Panc1 (cell line): ENCODE measurements around the gene PRAC1. TPM values are rescaled to one million over a fixed set of nuclear protein-coding genes. Genes with fewer than 3 reads are reported as not detected.

ENCODE experiments used
- ATAC-seq: fragments of 200-7000 bp; cut with Tn5 transposase; 2 replicates; pipeline ENCODE4 v1.9.1; 2020; ENCODE audit warnings: mild to moderate bottlenecking, moderate library complexity
- BruUV-seq: library from RNA; stranded (reverse); fragments of 400-500 nt; replicated peaks from 2 replicates; lab custom pipeline; 2021; lab: Mats Ljungman, UMichigan
- CTCF ChIA-PET: fragments of 300-600 bp; sonication (Branson Sonifier 250); formaldehyde crosslinking; loops from one replicate; lab custom pipeline; 2022; ENCODE audit warnings: antibody characterized with exemption; lab: Charles Lee
- POLR2A ChIA-PET: fragments of 300-600 bp; sonication (Branson Sonifier 250); formaldehyde crosslinking; loops from one replicate; lab custom pipeline; 2022; ENCODE audit warnings: antibody characterized with exemption; lab: Charles Lee
- DNase-seq: peaks from one replicate; pipeline ENCODE4 v3.0.0-alpha.2; 2010; ENCODE audit warnings: low read depth, low spot score
- H3K27ac ChIP-seq: 2 replicates; pipeline ENCODE4 v1.5.1; 2011; ENCODE audit warnings: mild to moderate bottlenecking, low read length, inconsistent platforms
- H3K27me3 ChIP-seq: fragments of 200-500 bp; sonication (Bioruptor generic); 2 replicates; pipeline ENCODE4 v1.6.0; 2014; ENCODE audit warnings: low read length, inconsistent platforms; ENCODE audit not compliant: control insufficient read depth, insufficient read depth
- H3K36me3 ChIP-seq: fragments of 200-500 bp; sonication (Bioruptor generic); 2 replicates; pipeline ENCODE4 v1.5.1; 2014; ENCODE audit warnings: inconsistent platforms, mild to moderate bottlenecking, low read length, moderate library complexity; ENCODE audit not compliant: control insufficient read depth, insufficient read depth
- H3K4me1 ChIP-seq: 2 replicates; pipeline ENCODE4 v1.5.1; 2011; ENCODE audit warnings: inconsistent platforms, mild to moderate bottlenecking, low read length, moderate library complexity; ENCODE audit not compliant: control insufficient read depth, insufficient read depth
- H3K4me3 ChIP-seq, 2 experiments: 2 replicates each; pipeline ENCODE4 v1.5.1; 2011 to 2012; ENCODE audit warnings: low read depth in 2 of 2, low read length in 2 of 2, mild to moderate bottlenecking in 2 of 2, inconsistent platforms in 1 of 2, moderate library complexity in 1 of 2
- H3K9me3 ChIP-seq: fragments of 200-500 bp; sonication (Bioruptor generic); 2 replicates; pipeline ENCODE4 v1.5.1; 2014; ENCODE audit warnings: low read depth, mild to moderate bottlenecking, inconsistent platforms, low read length, moderate library complexity; ENCODE audit not compliant: control insufficient read depth, insufficient read depth
- POLR2AphosphoS5 ChIP-seq: IDR thresholded peaks from 2 replicates; pipeline ENCODE4 v1.6.1; 2012; ENCODE audit warnings: mild to moderate bottlenecking, low read depth, low read length, moderate library complexity
- SIN3A ChIP-seq: IDR thresholded peaks from 2 replicates; pipeline ENCODE4 v1.6.1; 2012; ENCODE audit warnings: low read depth, mild to moderate bottlenecking, low read length, moderate library complexity, borderline replicate concordance; ENCODE audit not compliant: insufficient read depth
- TCF7L2 ChIP-seq: IDR thresholded peaks from 2 replicates; pipeline ENCODE4 v1.6.1; 2011; ENCODE audit warnings: mild to moderate bottlenecking, low read depth, low read length, inconsistent platforms
- in situ Hi-C: cut with HindIII; loops from 2 replicates; pipeline ENCODE4 v1.10.0; 2016; ENCODE audit warnings: low sequenced_read_pairs, low pct_unique_long_range_greater_than_20kb
- intact Hi-C: fragments of 100-400 bp; cut with micrococcal nuclease; formaldehyde crosslinking; loops from one replicate; pipeline ENCODE4 v1.10.0; 2022; ENCODE audit not compliant: unreplicated experiment
- total RNA-seq: library from RNA; stranded (reverse); gene quantifications from one replicate; pipeline ENCODE4 v1.2.1, GENCODE V29; 2021; ENCODE audit not compliant: unreplicated experiment
- TF ChIP-seq, protein P1 (sequence below): fragments of 450-650 bp; IDR thresholded peaks from 2 replicates; pipeline ENCODE4 v1.5.1; 2017; ENCODE audit warnings: mild to moderate bottlenecking
- TF ChIP-seq, protein P2 (sequence below), 2 experiments: IDR thresholded peaks; 2 replicates each; pipeline ENCODE4 v1.6.1; 2011 to 2012; ENCODE audit warnings: low read depth in 2 of 2, control low read depth in 1 of 2, low read length in 1 of 2, mild to moderate bottlenecking in 1 of 2, moderate library complexity in 1 of 2; ENCODE audit not compliant: insufficient read depth in 1 of 2

PRAC1 gene
- total RNA-seq, 1 experiment from 2014 or later: not detected

DNA sequence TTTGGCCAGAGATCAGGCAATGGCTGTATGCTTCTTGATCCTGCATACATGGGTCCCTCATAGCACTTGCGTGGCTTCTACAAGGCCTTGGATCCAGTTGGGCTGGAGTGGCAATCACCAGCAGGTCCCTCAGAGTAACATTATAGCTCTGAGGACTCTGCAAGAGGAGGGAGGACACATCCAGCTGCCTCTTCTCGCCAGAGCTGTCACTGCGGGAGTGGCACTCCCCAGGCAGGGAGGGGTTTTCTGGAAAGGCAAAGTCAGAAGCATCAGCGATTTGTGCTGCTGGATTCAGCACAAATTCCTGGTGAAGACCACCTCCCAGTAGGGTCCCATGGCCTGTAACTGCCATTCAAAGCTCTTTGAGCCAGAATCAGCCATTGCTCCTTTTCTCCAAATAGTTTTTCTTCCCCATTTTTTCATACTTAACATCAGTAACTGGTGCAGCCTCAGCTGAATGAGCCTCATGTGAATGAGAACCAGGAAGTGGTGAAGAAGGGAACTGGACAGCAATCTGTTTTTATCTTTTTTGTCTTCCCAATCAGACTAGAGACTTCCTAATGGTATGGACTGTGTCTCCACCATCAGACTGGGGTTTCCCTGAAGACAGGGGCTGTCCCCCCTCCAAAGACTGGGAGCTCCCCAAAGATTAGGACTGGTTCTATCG is 46.8 kb upstream of the PRAC1 start:
- H3K36me3 ChIP-seq: no peaks in the 10 kb centered on the region
- ATAC-seq (no peak), DNase-seq (no peak)
- H3K4me3 ChIP-seq: no peak overlapping the region
- intact Hi-C loops: no loop called here
- BruUV-seq: no TSS peak
- ChIA-PET CTCF (interaction anchor here (0.5 to 1.3 kb wide), 3 partner anchors 31 to 110 kb away, joined by 3 to 8 read pairs (median 4); no protein-coding TSS in a partner anchor), POLR2A (no interaction called here)
- TF ChIP-seq, protein P1, sequence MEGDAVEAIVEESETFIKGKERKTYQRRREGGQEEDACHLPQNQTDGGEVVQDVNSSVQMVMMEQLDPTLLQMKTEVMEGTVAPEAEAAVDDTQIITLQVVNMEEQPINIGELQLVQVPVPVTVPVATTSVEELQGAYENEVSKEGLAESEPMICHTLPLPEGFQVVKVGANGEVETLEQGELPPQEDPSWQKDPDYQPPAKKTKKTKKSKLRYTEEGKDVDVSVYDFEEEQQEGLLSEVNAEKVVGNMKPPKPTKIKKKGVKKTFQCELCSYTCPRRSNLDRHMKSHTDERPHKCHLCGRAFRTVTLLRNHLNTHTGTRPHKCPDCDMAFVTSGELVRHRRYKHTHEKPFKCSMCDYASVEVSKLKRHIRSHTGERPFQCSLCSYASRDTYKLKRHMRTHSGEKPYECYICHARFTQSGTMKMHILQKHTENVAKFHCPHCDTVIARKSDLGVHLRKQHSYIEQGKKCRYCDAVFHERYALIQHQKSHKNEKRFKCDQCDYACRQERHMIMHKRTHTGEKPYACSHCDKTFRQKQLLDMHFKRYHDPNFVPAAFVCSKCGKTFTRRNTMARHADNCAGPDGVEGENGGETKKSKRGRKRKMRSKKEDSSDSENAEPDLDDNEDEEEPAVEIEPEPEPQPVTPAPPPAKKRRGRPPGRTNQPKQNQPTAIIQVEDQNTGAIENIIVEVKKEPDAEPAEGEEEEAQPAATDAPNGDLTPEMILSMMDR: no peak
- no peak for TF ChIP-seq SIN3A
- no peaks in the 10 kb centered on the region for H3K9me3 ChIP-seq
- in situ Hi-C loops: no loop called here
- H3K27ac ChIP-seq: no peak overlapping the region
- H3K27me3 ChIP-seq: no peaks in the 10 kb centered on the region
- no peaks in the 10 kb centered on the region for H3K4me1 ChIP-seq

GRCh38 chr17:48767263-48767774 is 45.0 kb upstream of the PRAC1 start:
- CTCF ChIA-PET: interaction anchor here (0.7 to 1.5 kb wide), 2 partner anchors 43 to 112 kb away, joined by 3 to 6 read pairs; no protein-coding TSS in a partner anchor
- H3K27me3 ChIP-seq: no peaks in the 10 kb centered on the region
- TF ChIP-seq POLR2AphosphoS5 (no peak), SIN3A (no peak), TCF7L2 (no peak)
- TF ChIP-seq, protein P2, sequence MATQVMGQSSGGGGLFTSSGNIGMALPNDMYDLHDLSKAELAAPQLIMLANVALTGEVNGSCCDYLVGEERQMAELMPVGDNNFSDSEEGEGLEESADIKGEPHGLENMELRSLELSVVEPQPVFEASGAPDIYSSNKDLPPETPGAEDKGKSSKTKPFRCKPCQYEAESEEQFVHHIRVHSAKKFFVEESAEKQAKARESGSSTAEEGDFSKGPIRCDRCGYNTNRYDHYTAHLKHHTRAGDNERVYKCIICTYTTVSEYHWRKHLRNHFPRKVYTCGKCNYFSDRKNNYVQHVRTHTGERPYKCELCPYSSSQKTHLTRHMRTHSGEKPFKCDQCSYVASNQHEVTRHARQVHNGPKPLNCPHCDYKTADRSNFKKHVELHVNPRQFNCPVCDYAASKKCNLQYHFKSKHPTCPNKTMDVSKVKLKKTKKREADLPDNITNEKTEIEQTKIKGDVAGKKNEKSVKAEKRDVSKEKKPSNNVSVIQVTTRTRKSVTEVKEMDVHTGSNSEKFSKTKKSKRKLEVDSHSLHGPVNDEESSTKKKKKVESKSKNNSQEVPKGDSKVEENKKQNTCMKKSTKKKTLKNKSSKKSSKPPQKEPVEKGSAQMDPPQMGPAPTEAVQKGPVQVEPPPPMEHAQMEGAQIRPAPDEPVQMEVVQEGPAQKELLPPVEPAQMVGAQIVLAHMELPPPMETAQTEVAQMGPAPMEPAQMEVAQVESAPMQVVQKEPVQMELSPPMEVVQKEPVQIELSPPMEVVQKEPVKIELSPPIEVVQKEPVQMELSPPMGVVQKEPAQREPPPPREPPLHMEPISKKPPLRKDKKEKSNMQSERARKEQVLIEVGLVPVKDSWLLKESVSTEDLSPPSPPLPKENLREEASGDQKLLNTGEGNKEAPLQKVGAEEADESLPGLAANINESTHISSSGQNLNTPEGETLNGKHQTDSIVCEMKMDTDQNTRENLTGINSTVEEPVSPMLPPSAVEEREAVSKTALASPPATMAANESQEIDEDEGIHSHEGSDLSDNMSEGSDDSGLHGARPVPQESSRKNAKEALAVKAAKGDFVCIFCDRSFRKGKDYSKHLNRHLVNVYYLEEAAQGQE (IDR thresholded peaks at IDR 0.05; ENCODE audit: insufficient read depth in 1 of 2, low read depth in 2 of 2, low read length in 1 of 2): no peak
- TF ChIP-seq, protein P1: no peak
- DNase-seq (no peak), ATAC-seq (peak; percentile 78)
- no peaks in the 10 kb centered on the region for H3K9me3 ChIP-seq
- no peak overlapping the region for H3K4me3 ChIP-seq
- in situ Hi-C loops: no loop called here
- H3K4me1 ChIP-seq: no peaks in the 10 kb centered on the region
- intact Hi-C loops: no loop called here
- no peak overlapping the region for H3K27ac ChIP-seq
- POLR2A ChIA-PET: interaction anchor here (0.5 to 0.6 kb wide), 2 partner anchors 125 to 462 kb away, joined by 5 to 8 read pairs; partner anchors contain the start of gene ATP5MC1
- no TSS peak for BruUV-seq
- no peaks in the 10 kb centered on the region for H3K36me3 ChIP-seq
